Measurements from ENCODE around the gene ZNF516. TPM values are rescaled to one million over a fixed set of nuclear protein-coding genes. Genes with fewer than 3 reads are reported as not detected.

Gene ZNF516
- total and polyA plus RNA-seq, 10 of the 15 experiments (the other 5 are each of a cell fraction or from before 2014, with no cell fraction given): 2.0 to 32.0 (median 8.3) TPM

DNA sequence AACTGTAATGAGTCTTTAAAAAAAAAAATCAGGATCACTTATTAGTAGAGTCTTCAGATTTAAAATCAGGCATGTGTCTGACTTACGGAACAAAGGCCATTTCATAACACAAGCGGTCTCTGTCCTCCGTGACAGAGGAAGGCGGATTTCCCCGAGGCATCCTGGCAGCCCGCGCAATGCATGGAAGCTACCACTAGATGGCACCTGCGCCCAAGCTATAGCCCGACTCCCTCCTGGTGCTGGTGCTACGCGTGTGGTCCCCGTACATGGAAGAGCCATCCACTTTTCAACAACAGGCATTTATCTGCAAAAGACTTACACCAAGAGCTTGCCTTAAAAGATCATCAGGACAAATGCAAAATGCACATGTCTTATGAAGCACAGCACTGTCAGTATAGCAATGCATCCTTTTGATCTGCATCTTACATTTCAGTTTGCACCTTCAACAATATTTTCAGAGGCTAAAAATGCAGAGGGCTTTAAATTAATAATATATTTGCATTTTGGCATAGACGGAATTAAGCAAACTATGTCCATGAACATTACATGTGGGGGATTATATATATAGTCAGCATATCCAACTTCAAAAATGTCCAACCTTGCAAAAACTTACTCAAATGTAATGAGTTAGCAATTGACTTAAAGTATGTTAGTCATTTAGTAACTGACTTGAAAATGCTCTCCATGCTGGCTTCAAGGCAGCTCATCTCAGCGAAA, 96.0 kb downstream of the ZNF516 start (continued):
- TF ChIP-seq, protein P1, sequence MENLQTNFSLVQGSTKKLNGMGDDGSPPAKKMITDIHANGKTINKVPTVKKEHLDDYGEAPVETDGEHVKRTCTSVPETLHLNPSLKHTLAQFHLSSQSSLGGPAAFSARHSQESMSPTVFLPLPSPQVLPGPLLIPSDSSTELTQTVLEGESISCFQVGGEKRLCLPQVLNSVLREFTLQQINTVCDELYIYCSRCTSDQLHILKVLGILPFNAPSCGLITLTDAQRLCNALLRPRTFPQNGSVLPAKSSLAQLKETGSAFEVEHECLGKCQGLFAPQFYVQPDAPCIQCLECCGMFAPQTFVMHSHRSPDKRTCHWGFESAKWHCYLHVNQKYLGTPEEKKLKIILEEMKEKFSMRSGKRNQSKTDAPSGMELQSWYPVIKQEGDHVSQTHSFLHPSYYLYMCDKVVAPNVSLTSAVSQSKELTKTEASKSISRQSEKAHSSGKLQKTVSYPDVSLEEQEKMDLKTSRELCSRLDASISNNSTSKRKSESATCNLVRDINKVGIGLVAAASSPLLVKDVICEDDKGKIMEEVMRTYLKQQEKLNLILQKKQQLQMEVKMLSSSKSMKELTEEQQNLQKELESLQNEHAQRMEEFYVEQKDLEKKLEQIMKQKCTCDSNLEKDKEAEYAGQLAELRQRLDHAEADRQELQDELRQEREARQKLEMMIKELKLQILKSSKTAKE (IDR thresholded peaks at IDR 0.05; ENCODE audit: low read depth, poor library complexity, severe bottlenecking): no peak
- TF ChIP-seq ATF3 (IDR thresholded peaks at IDR 0.05; ENCODE audit: borderline replicate concordance, extremely low read depth, low read depth, low read length): no peak
- TF ChIP-seq, protein P2, sequence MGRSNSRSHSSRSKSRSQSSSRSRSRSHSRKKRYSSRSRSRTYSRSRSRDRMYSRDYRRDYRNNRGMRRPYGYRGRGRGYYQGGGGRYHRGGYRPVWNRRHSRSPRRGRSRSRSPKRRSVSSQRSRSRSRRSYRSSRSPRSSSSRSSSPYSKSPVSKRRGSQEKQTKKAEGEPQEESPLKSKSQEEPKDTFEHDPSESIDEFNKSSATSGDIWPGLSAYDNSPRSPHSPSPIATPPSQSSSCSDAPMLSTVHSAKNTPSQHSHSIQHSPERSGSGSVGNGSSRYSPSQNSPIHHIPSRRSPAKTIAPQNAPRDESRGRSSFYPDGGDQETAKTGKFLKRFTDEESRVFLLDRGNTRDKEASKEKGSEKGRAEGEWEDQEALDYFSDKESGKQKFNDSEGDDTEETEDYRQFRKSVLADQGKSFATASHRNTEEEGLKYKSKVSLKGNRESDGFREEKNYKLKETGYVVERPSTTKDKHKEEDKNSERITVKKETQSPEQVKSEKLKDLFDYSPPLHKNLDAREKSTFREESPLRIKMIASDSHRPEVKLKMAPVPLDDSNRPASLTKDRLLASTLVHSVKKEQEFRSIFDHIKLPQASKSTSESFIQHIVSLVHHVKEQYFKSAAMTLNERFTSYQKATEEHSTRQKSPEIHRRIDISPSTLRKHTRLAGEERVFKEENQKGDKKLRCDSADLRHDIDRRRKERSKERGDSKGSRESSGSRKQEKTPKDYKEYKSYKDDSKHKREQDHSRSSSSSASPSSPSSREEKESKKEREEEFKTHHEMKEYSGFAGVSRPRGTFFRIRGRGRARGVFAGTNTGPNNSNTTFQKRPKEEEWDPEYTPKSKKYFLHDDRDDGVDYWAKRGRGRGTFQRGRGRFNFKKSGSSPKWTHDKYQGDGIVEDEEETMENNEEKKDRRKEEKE (IDR thresholded peaks at IDR 0.05): no peak
- no peak for TF ChIP-seq TCF12 (IDR thresholded peaks at IDR 0.05; ENCODE audit: low read depth, low read length)
- TF ChIP-seq MTA3 (IDR thresholded peaks at IDR 0.05; ENCODE audit: borderline replicate concordance, low read length): no peak
- no peak for TF ChIP-seq CBX5 (IDR thresholded peaks at IDR 0.05; ENCODE audit: low read depth)
- no peak for TF ChIP-seq TCF7 (IDR thresholded peaks at IDR 0.05; ENCODE audit: borderline replicate concordance)
- TF ChIP-seq MXI1 (IDR thresholded peaks at IDR 0.05; ENCODE audit: low read depth, low read length): no peak
- TF ChIP-seq CEBPB (IDR thresholded peaks at IDR 0.05; ENCODE audit: borderline replicate concordance in 1 of 2, low read depth in 2 of 2, low read length in 2 of 2): no peak
- no peak for TF ChIP-seq POLR2AphosphoS5 (IDR thresholded peaks at IDR 0.05; ENCODE audit: low read length)
- TF ChIP-seq, protein P3, sequence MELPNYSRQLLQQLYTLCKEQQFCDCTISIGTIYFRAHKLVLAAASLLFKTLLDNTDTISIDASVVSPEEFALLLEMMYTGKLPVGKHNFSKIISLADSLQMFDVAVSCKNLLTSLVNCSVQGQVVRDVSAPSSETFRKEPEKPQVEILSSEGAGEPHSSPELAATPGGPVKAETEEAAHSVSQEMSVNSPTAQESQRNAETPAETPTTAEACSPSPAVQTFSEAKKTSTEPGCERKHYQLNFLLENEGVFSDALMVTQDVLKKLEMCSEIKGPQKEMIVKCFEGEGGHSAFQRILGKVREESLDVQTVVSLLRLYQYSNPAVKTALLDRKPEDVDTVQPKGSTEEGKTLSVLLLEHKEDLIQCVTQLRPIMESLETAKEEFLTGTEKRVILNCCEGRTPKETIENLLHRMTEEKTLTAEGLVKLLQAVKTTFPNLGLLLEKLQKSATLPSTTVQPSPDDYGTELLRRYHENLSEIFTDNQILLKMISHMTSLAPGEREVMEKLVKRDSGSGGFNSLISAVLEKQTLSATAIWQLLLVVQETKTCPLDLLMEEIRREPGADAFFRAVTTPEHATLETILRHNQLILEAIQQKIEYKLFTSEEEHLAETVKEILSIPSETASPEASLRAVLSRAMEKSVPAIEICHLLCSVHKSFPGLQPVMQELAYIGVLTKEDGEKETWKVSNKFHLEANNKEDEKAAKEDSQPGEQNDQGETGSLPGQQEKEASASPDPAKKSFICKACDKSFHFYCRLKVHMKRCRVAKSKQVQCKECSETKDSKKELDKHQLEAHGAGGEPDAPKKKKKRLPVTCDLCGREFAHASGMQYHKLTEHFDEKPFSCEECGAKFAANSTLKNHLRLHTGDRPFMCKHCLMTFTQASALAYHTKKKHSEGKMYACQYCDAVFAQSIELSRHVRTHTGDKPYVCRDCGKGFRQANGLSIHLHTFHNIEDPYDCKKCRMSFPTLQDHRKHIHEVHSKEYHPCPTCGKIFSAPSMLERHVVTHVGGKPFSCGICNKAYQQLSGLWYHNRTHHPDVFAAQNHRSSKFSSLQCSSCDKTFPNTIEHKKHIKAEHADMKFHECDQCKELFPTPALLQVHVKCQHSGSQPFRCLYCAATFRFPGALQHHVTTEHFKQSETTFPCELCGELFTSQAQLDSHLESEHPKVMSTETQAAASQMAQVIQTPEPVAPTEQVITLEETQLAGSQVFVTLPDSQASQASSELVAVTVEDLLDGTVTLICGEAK (IDR thresholded peaks at IDR 0.05; ENCODE audit: borderline replicate concordance): no peak
- no peak for TF ChIP-seq HDGF (IDR thresholded peaks at IDR 0.05)
- peak; percentile 71 for TF ChIP-seq YY1 (IDR thresholded peaks at IDR 0.05; ENCODE audit: low read depth, low read length)
- no peak for TF ChIP-seq ZBTB4 (CRISPR knock-in tag; IDR thresholded peaks at IDR 0.05)
- TF ChIP-seq CREM (IDR thresholded peaks at IDR 0.05; ENCODE audit: low read depth): no peak
- TF ChIP-seq KAT2A (conservative IDR thresholded peaks at IDR 0.05; ENCODE audit: control insufficient read depth, low read depth, low read length): no peak

Measured in GM12878 (cell line).